ENCODE results near the gene GTF3C1. TPM values are rescaled to one million over a fixed set of nuclear protein-coding genes. Genes with fewer than 3 reads are reported as not detected.

GTF3C1 gene
- total RNA-seq, 2 experiments from 2014 or later, result 52.5 to 54.1 TPM

GRCh38 chr16:27429981-27430441, 119.7 kb downstream of the GTF3C1 start:
- Mint-ChIP-seq H3K9me3 (no peaks in the 10 kb centered on the region), H3K27me3 (ENCODE audit: low read depth) (no peaks in the 10 kb centered on the region), H3K4me1 (ENCODE audit: low read depth) (peaks cover 68% of the 10 kb centered on the region), H3K27ac (peak overlapping the region; percentile 86), H3K36me3 (ENCODE audit: low read depth) (peaks cover 87% of the 10 kb centered on the region), H3K4me3 (no peak overlapping the region)
- CTCF ChIA-PET, result no interaction called here
- intact Hi-C loops (cut with micrococcal nuclease), result no loop called here
- no peak for DNase-seq

- intact Hi-C loops (cut with micrococcal nuclease), result no loop called here
- H3K27me3 Mint-ChIP-seq (ENCODE audit: low read depth), result no peaks in the 10 kb centered on the region
- H3K4me1 Mint-ChIP-seq (ENCODE audit: low read depth), result peaks cover 73% of the 10 kb centered on the region
- peaks cover 87% of the 10 kb centered on the region for H3K36me3 Mint-ChIP-seq (ENCODE audit: low read depth)
- DNase-seq, result no peak
- H3K27ac Mint-ChIP-seq, result peak overlapping the region; percentile 44
- H3K9me3 Mint-ChIP-seq, result no peaks in the 10 kb centered on the region
- H3K4me3 Mint-ChIP-seq, result no peak overlapping the region
- CTCF ChIA-PET, result no interaction called here
Measured at GRCh38 chr16:27429330-27429871, 120.3 kb downstream of the GTF3C1 start.

GRCh38 chr16:27428026-27428785, 121.5 kb downstream of the GTF3C1 start:
- Mint-ChIP-seq H3K27ac (peak overlapping the region; percentile 79), H3K4me3 (no peak overlapping the region), H3K9me3 (no peaks in the 10 kb centered on the region), H3K27me3 (ENCODE audit: low read depth) (no peaks in the 10 kb centered on the region), H3K4me1 (ENCODE audit: low read depth) (peaks cover 85% of the 10 kb centered on the region), H3K36me3 (ENCODE audit: low read depth) (peaks cover 87% of the 10 kb centered on the region)
- CTCF ChIA-PET, result interaction anchor here (0.6 to 1.9 kb wide), 3 partner anchors 21 to 260 kb away, joined by 3 to 5 read pairs (median 3); no protein-coding TSS in a partner anchor
- intact Hi-C loops (cut with micrococcal nuclease), result no loop called here
- DNase-seq, result no peak

- intact Hi-C loops (cut with micrococcal nuclease), result loop anchor here (2.0 kb wide), 1 partner anchor 23 kb away; no protein-coding TSS in a partner anchor
- H3K27me3 Mint-ChIP-seq (ENCODE audit: low read depth), result no peaks in the 10 kb centered on the region
- peaks cover 86% of the 10 kb centered on the region for H3K36me3 Mint-ChIP-seq (ENCODE audit: low read depth)
- peak overlapping the region; percentile 92 for H3K27ac Mint-ChIP-seq
- no peak overlapping the region for H3K4me3 Mint-ChIP-seq
- H3K9me3 Mint-ChIP-seq, result no peaks in the 10 kb centered on the region
- DNase-seq, result no peak
- CTCF ChIA-PET, result interaction anchor here (1.0 to 1.9 kb wide), 4 partner anchors 25 to 259 kb away, joined by 3 to 5 read pairs (median 4); no protein-coding TSS in a partner anchor
- H3K4me1 Mint-ChIP-seq (ENCODE audit: low read depth), result peaks cover 83% of the 10 kb centered on the region
Measured at GRCh38 chr16:27427538-27427937, 122.2 kb downstream of the GTF3C1 start.

- peaks cover 87% of the 10 kb centered on the region for H3K36me3 Mint-ChIP-seq (ENCODE audit: low read depth)
- peaks cover 83% of the 10 kb centered on the region for H3K4me1 Mint-ChIP-seq (ENCODE audit: low read depth)
- H3K27ac Mint-ChIP-seq, result peak overlapping the region; percentile 92
- H3K4me3 Mint-ChIP-seq, result peak overlapping the region; percentile 29
- H3K27me3 Mint-ChIP-seq (ENCODE audit: low read depth), result no peaks in the 10 kb centered on the region
- CTCF ChIA-PET, result interaction anchor here (1.0 to 1.9 kb wide), 4 partner anchors 26 to 258 kb away, joined by 3 to 5 read pairs (median 4); no protein-coding TSS in a partner anchor
- H3K9me3 Mint-ChIP-seq, result peaks cover 4% of the 10 kb centered on the region
- DNase-seq, result peak; percentile 94
- intact Hi-C loops (cut with micrococcal nuclease), result loop anchor here (1.0 to 2.0 kb wide), 3 partner anchors 9 to 24 kb away; no protein-coding TSS in a partner anchor
Measured at GRCh38 chr16:27426423-27427408, 123.0 kb downstream of the GTF3C1 start.

GRCh38 chr16:27425961-27426360, 123.8 kb downstream of the GTF3C1 start:
- H3K9me3 Mint-ChIP-seq, result peaks cover 5% of the 10 kb centered on the region
- intact Hi-C loops (cut with micrococcal nuclease), result loop anchor here (1.0 to 2.0 kb wide), 3 partner anchors 9 to 25 kb away; no protein-coding TSS in a partner anchor
- peak overlapping the region; percentile 92 for H3K27ac Mint-ChIP-seq
- H3K36me3 Mint-ChIP-seq (ENCODE audit: low read depth), result peaks cover 88% of the 10 kb centered on the region
- H3K27me3 Mint-ChIP-seq (ENCODE audit: low read depth), result no peaks in the 10 kb centered on the region
- CTCF ChIA-PET, result no interaction called here
- no peak overlapping the region for H3K4me3 Mint-ChIP-seq
- peaks cover 79% of the 10 kb centered on the region for H3K4me1 Mint-ChIP-seq (ENCODE audit: low read depth)
- DNase-seq, result no peak

- Mint-ChIP-seq H3K36me3 (ENCODE audit: low read depth) (peaks cover 88% of the 10 kb centered on the region), H3K27ac (peak overlapping the region; percentile 92), H3K27me3 (ENCODE audit: low read depth) (no peaks in the 10 kb centered on the region), H3K4me1 (ENCODE audit: low read depth) (peaks cover 77% of the 10 kb centered on the region), H3K9me3 (peaks cover 13% of the 10 kb centered on the region), H3K4me3 (no peak overlapping the region)
- intact Hi-C loops (cut with micrococcal nuclease), result no loop called here
- no peak for DNase-seq
- CTCF ChIA-PET, result no interaction called here
Measured at GRCh38 chr16:27424772-27425498, 124.8 kb downstream of the GTF3C1 start.

GRCh38 chr16:27421961-27422740, 127.6 kb downstream of the GTF3C1 start:
- CTCF ChIA-PET, result interaction anchor here (1.1 to 1.2 kb wide), 2 partner anchors 12 to 188 kb away, joined by 4 to 5 read pairs; no protein-coding TSS in a partner anchor

GRCh38 chr16:27417047-27417671, 132.6 kb downstream of the GTF3C1 start:
- H3K27me3 Mint-ChIP-seq (ENCODE audit: low read depth), result no peaks in the 10 kb centered on the region
- peaks cover 83% of the 10 kb centered on the region for H3K36me3 Mint-ChIP-seq (ENCODE audit: low read depth)
- no peak overlapping the region for H3K4me3 Mint-ChIP-seq
- CTCF ChIA-PET, result interaction anchor here (0.6 to 1.1 kb wide), 3 partner anchors 10 to 111 kb away, joined by 3 to 5 read pairs (median 4); no protein-coding TSS in a partner anchor
- peaks cover 13% of the 10 kb centered on the region for H3K9me3 Mint-ChIP-seq
- intact Hi-C loops (cut with micrococcal nuclease), result loop anchor here (1.0 kb wide), 2 partner anchors 9 kb away; no protein-coding TSS in a partner anchor
- peaks cover 68% of the 10 kb centered on the region for H3K4me1 Mint-ChIP-seq (ENCODE audit: low read depth)
- DNase-seq, result peak; percentile 59
- peak overlapping the region; percentile 94 for H3K27ac Mint-ChIP-seq

More at GRCh38 chr16:27421961-27422740, 127.6 kb downstream of the GTF3C1 start:
- peaks cover 14% of the 10 kb centered on the region for H3K9me3 Mint-ChIP-seq
- H3K36me3 Mint-ChIP-seq (ENCODE audit: low read depth), result peaks cover 87% of the 10 kb centered on the region
- peak overlapping the region; percentile 54 for H3K27ac Mint-ChIP-seq
- H3K4me3 Mint-ChIP-seq, result no peak overlapping the region
- no peak for DNase-seq
- no peaks in the 10 kb centered on the region for H3K27me3 Mint-ChIP-seq (ENCODE audit: low read depth)
- peaks cover 69% of the 10 kb centered on the region for H3K4me1 Mint-ChIP-seq (ENCODE audit: low read depth)
- intact Hi-C loops (cut with micrococcal nuclease), result no loop called here

- CTCF ChIA-PET, result no interaction called here
- peaks cover 83% of the 10 kb centered on the region for H3K36me3 Mint-ChIP-seq (ENCODE audit: low read depth)
- H3K4me3 Mint-ChIP-seq, result no peak overlapping the region
- peaks cover 8% of the 10 kb centered on the region for H3K9me3 Mint-ChIP-seq
- intact Hi-C loops (cut with micrococcal nuclease), result no loop called here
- no peak for DNase-seq
- H3K4me1 Mint-ChIP-seq (ENCODE audit: low read depth), result peaks cover 78% of the 10 kb centered on the region
- H3K27ac Mint-ChIP-seq, result peak overlapping the region; percentile 69
- no peaks in the 10 kb centered on the region for H3K27me3 Mint-ChIP-seq (ENCODE audit: low read depth)
Measured at GRCh38 chr16:27414788-27415431, 134.8 kb downstream of the GTF3C1 start.

Measured in activated naive CD4-positive, alpha-beta T cell treated with anti-CD3 and anti-CD28 coated beads for 36 hours (primary cell).